B cell (primary cell): ENCODE results near the gene SH3GL1. TPM values are rescaled to one million over a fixed set of nuclear protein-coding genes. Genes with fewer than 3 reads are reported as not detected.

ENCODE experiments used
- ATAC-seq: fragments of 200-7000 bp; cut with Tn5 transposase; one replicate; pipeline ENCODE4 v1.10.0; 2021; ENCODE audit warnings: low read depth, mild to moderate bottlenecking, moderate number of reproducible peaks, moderate library complexity
- CTCF ChIA-PET: fragments of 350-600 bp; sonication (Branson Sonifier 250); formaldehyde crosslinking; loops from one replicate; lab custom pipeline; 2021; ENCODE audit warnings: antibody characterized with exemption, inconsistent platforms; lab: Charles Lee
- POLR2A ChIA-PET: fragments of 350-600 bp; sonication (Branson Sonifier 250); formaldehyde crosslinking; loops from one replicate; lab custom pipeline; 2021; ENCODE audit warnings: antibody characterized with exemption; lab: Charles Lee
- DNase-seq: peaks from one replicate; pipeline ENCODE4 v3.0.0; 2013
- H2AFZ ChIP-seq: 2 replicates; pipeline ENCODE4 v1.6.1; 2012; ENCODE audit warnings: mild to moderate bottlenecking, low read depth, low read length; ENCODE audit not compliant: insufficient read depth, poor library complexity, severe bottlenecking
- H3K27ac ChIP-seq, 2 donors: 1 replicate in 1 of 2; 2 replicates in 1 of 2; pipeline ENCODE4 v1.5.1; 2012 to 2013; ENCODE audit warnings: low read length in 2 of 2, mild to moderate bottlenecking in 2 of 2, moderate library complexity in 1 of 2
- H3K27me3 ChIP-seq, 4 experiments: fragments of 200-600 bp in 1 of 4; sonication (generic) in 1 of 4; replicated peaks in 1 of 4; 1 replicate in 2 of 4; 2 replicates in 2 of 4; pipeline versions ENCODE4 v1.6.1 to v1.7.0; 2013 to 2016; ENCODE audit warnings: low read length in 3 of 4, mild to moderate bottlenecking in 2 of 4, mixed read lengths in 1 of 4, moderate library complexity in 1 of 4; ENCODE audit not compliant: insufficient read depth in 4 of 4, control insufficient read depth in 3 of 4; ENCODE audit errors: control extremely low read depth in 1 of 4
- H3K36me3 ChIP-seq, 2 experiments: replicated peaks in 1 of 2; 1 replicate in 1 of 2; 2 replicates in 1 of 2; pipeline versions ENCODE4 v1.6.1 to v1.7.1; 2013; ENCODE audit warnings: low read length in 1 of 2; ENCODE audit not compliant: insufficient read depth in 2 of 2, control insufficient read depth in 1 of 2; ENCODE audit errors: control extremely low read depth in 1 of 2, extremely low read depth in 1 of 2
- H3K4me1 ChIP-seq, 2 donors: fragments of 200-600 bp in 1 of 2; sonication (generic) in 1 of 2; 1 replicate in 1 of 2; 2 replicates in 1 of 2; pipeline versions ENCODE4 v1.5.1 to v1.6.1; 2013 to 2017; ENCODE audit warnings: low read length in 2 of 2; ENCODE audit not compliant: control insufficient read depth in 2 of 2, insufficient read depth in 2 of 2
- H3K4me2 ChIP-seq: replicated peaks from 2 replicates; pipeline ENCODE3; 2012; ENCODE audit warnings: mild to moderate bottlenecking, low read depth, low read length; ENCODE audit not compliant: poor library complexity, severe bottlenecking
- H3K4me3 ChIP-seq, 5 experiments: fragments of 200-600 bp in 1 of 5; sonication (generic) in 1 of 5; 1 replicate in 3 of 5; 2 replicates in 2 of 5; pipeline versions ENCODE4 v1.5.1 to v1.7.0; 2011 to 2016; ENCODE audit warnings: low read length in 4 of 5, mild to moderate bottlenecking in 4 of 5, low read depth in 2 of 5, control low read depth in 1 of 5, moderate library complexity in 1 of 5; ENCODE audit not compliant: insufficient read depth in 1 of 5; ENCODE audit errors: control extremely low read depth in 1 of 5, extremely low read depth in 1 of 5
- H3K79me2 ChIP-seq: fragments of 200-600 bp; sonication (generic); one replicate; pipeline ENCODE4 v1.6.0; 2016; ENCODE audit warnings: low read length; ENCODE audit not compliant: control insufficient read depth, insufficient read depth
- H3K9ac ChIP-seq: fragments of 200-600 bp; sonication (generic); 2 replicates; pipeline ENCODE4 v1.6.1; 2017; ENCODE audit warnings: mild to moderate bottlenecking, low read length, moderate library complexity
- H3K9me3 ChIP-seq, 3 donors: one replicate each; pipeline versions ENCODE4 v1.6.1 to v1.7.1; 2013; ENCODE audit warnings: low read length in 2 of 3; ENCODE audit not compliant: control insufficient read depth in 2 of 3, insufficient read depth in 1 of 3; ENCODE audit errors: control extremely low read depth in 1 of 3
- H4K20me1 ChIP-seq: 2 replicates; pipeline ENCODE4 v1.6.0; 2012; ENCODE audit warnings: mild to moderate bottlenecking, low read length; ENCODE audit not compliant: insufficient read depth, control insufficient read depth, poor library complexity, severe bottlenecking
- H3K27ac Mint-ChIP-seq: one replicate; pipeline ENCODE4 v1.8.0; 2021; ENCODE audit warnings: mixed read lengths
- H3K27me3 Mint-ChIP-seq: one replicate; pipeline ENCODE4 v1.8.0; 2021; ENCODE audit warnings: mixed read lengths
- H3K4me1 Mint-ChIP-seq: one replicate; pipeline ENCODE4 v1.8.0; 2021; ENCODE audit warnings: mixed read lengths
- H3K4me3 Mint-ChIP-seq: one replicate; pipeline ENCODE4 v1.8.0; 2021; ENCODE audit warnings: mixed read lengths
- H3K9me3 Mint-ChIP-seq: one replicate; pipeline ENCODE4 v1.8.0; 2022; ENCODE audit warnings: mixed read lengths; ENCODE audit not compliant: insufficient read depth
- CTCF ChIP-seq: fragments of 200-600 bp; IDR thresholded peaks from one replicate; pipeline ENCODE4 v1.8.0; 2022; ENCODE audit warnings: antibody characterized with exemption, mild to moderate bottlenecking
- EZH2 ChIP-seq: IDR thresholded peaks from 2 replicates; pipeline ENCODE4 v1.6.1; 2012; ENCODE audit warnings: borderline replicate concordance, low read depth, mild to moderate bottlenecking, moderate library complexity, low read length; ENCODE audit not compliant: insufficient read depth, poor library complexity, severe bottlenecking
- WGBS: methylation state at CpG from one replicate; pipeline ENCODE4 v1.1.5; 2013; ENCODE audit warnings: missing lambda C conversion rate; ENCODE audit not compliant: insufficient coverage; 5-methylcytosine and 5-hydroxymethylcytosine counted together
- intact Hi-C: fragments of 100-400 bp; cut with micrococcal nuclease; formaldehyde crosslinking; loops from one replicate; pipeline ENCODE4 v1.10.0; 2022
- polyA plus RNA-seq: library from polyadenylated mRNA; depleted of rRNA; stranded (reverse); fragments of >200 nt; gene quantifications from 2 replicates; pipeline ENCODE4 v1.2.3, GENCODE V29; 2012
- total RNA-seq, 2 donors: library from RNA; stranded (reverse); fragments of 120-200 nt in 1 of 2; gene quantifications; 1 replicate in 1 of 2; 2 replicates in 1 of 2; pipeline versions ENCODE4 v1.2.3 to v1.2.4, GENCODE V29; 2013 to 2022

The SH3GL1 gene
- total and polyA plus RNA-seq, 2 donors (not counting 1 experiment from before 2014, with no cell fraction given) = 37.2 to 42.4 TPM

GRCh38 chr19:4402171-4403004, 2.0 kb upstream of the SH3GL1 start, which contains the start of gene CHAF1A:
Gene CHAF1A, plus strand, starts transcription at chr19:4402640. Its CDS starts 123 bp downstream, at chr19:4402763.
- TF ChIP-seq EZH2 (no peak), CTCF (no peak)
- Mint-ChIP-seq H3K4me1 (peaks cover 43% of the 10 kb centered on the region), H3K4me3 (peak within 1 kb of the TSS; percentile 88), H3K9me3 (no peaks in the 10 kb centered on the region), H3K27me3 (no peaks in the 10 kb centered on the region), H3K27ac (peak within 1 kb of the TSS; percentile 88)
- peak; percentile 86 for ATAC-seq
- H3K79me2 ChIP-seq = peaks cover 55% of the 10 kb centered on the region
- peaks cover 29 to 44% of the 10 kb centered on the region in 2 donors for H3K4me1 ChIP-seq
- peak within 1 kb of the TSS; percentile 88 to 97 for H3K27ac ChIP-seq
- no peaks in the 10 kb centered on the region for H3K36me3 ChIP-seq
- CTCF ChIA-PET = interaction anchor here (0.9 to 2.9 kb wide), 13 partner anchors 9 to 135 kb away, joined by 3 to 29 read pairs (median 4); partner anchors contain the start of gene MPND
- intact Hi-C loops = loop anchor here (1.0 to 5.0 kb wide), 4 partner anchors 69 to 640 kb away; partner anchors contain the start of genes APBA3, MRPL54 and YJU2
- POLR2A ChIA-PET = interaction anchor here (0.7 to 1.6 kb wide), 8 partner anchors 9 to 293 kb away, joined by 3 to 9 read pairs (median 4); partner anchors contain the start of genes HDGFL2 and MPND
- H3K9ac ChIP-seq = peak within 1 kb of the TSS; percentile 85
- no peaks in the 10 kb centered on the region for H3K9me3 ChIP-seq
- under 1% methylated on average over 80 of the region's 84 CpGs for WGBS
- no peaks in the 10 kb centered on the region for H3K27me3 ChIP-seq
- H2AFZ ChIP-seq = peak within 1 kb of the TSS; percentile 86
- peak within 1 kb of the TSS; percentile 99 for H3K4me2 ChIP-seq
- peak within 1 kb of the TSS; percentile 63 to 81 (median 65) for H3K4me3 ChIP-seq
- peaks cover 23% of the 10 kb centered on the region for H4K20me1 ChIP-seq
- DNase-seq = peak; percentile 99
